GM12878 (cell line): ENCODE results near the gene RAC2. TPM values are rescaled to one million over a fixed set of nuclear protein-coding genes. Genes with fewer than 3 reads are reported as not detected.

ENCODE experiments used
- ATAC-seq: fragments of 200-7000 bp; cut with Tn5 transposase; 3 replicates; pipeline ENCODE4 v1.9.1; 2020; ENCODE audit warnings: mild to moderate bottlenecking, moderate library complexity
- BruUV-seq: library from RNA; stranded (reverse); fragments of 400-500 nt; replicated peaks from 2 replicates; lab custom pipeline; 2021; lab: Mats Ljungman, UMichigan
- CTCF ChIA-PET: fragments of 300-600 bp; sonication (Branson Sonifier 250); formaldehyde crosslinking; extraction: SDS; loops from one replicate; lab custom pipeline; 2021; ENCODE audit warnings: inconsistent platforms; lab: Yijun Ruan, JAX
- POLR2A ChIA-PET: fragments of 350-600 bp; formaldehyde crosslinking; extraction: SDS; loops from one replicate; lab custom pipeline; 2021; ENCODE audit warnings: inconsistent platforms; lab: Charles Lee
- RAD21 ChIA-PET: fragments of 300-600 bp; sonication (Branson Sonifier 250); formaldehyde crosslinking; loops from one replicate; lab custom pipeline; 2023; ENCODE audit warnings: antibody characterized with exemption; ENCODE audit not compliant: unreplicated experiment; lab: Charles Lee
- SMC1A ChIA-PET: fragments of 300-600 bp; sonication (Branson Sonifier 250); formaldehyde crosslinking; loops from one replicate; lab custom pipeline; 2023; ENCODE audit not compliant: unreplicated experiment, uncharacterized antibody; lab: Charles Lee
- DNase-seq: peaks from one replicate; pipeline ENCODE4 v3.0.0-alpha.2; 2011; ENCODE audit warnings: low read depth, low spot score
- FAIRE-seq: peaks from 3 replicates; lab custom pipeline; 2011; peaks lifted over from hg19 to GRCh38; lab: Jason Lieb, UNC
- H2AFZ ChIP-seq: 2 replicates; pipeline ENCODE4 v1.6.0; 2011; ENCODE audit warnings: low read depth, low read length, control low read depth; ENCODE audit not compliant: control insufficient read depth
- H3K27ac ChIP-seq: 2 replicates; pipeline ENCODE4 v1.5.1; 2011; ENCODE audit warnings: control low read depth; ENCODE audit not compliant: control insufficient read depth, insufficient read depth
- H3K27me3 ChIP-seq, 2 experiments: replicated peaks in 1 of 2; 2 replicates each; pipeline versions ENCODE4 v1.6.0 to v1.6.1; 2011; ENCODE audit warnings: low read length in 1 of 2; ENCODE audit not compliant: control insufficient read depth in 2 of 2, insufficient read depth in 2 of 2
- H3K36me3 ChIP-seq, 2 experiments: 2 replicates each; pipeline ENCODE4 v1.5.1; 2011; ENCODE audit warnings: low read length in 1 of 2; ENCODE audit not compliant: control insufficient read depth in 2 of 2, insufficient read depth in 2 of 2
- H3K4me1 ChIP-seq: 2 replicates; pipeline ENCODE4 v1.6.1; 2011; ENCODE audit warnings: mild to moderate bottlenecking, low read length, moderate library complexity, mixed read lengths; ENCODE audit not compliant: control insufficient read depth, insufficient read depth
- H3K4me2 ChIP-seq: 2 replicates; pipeline ENCODE4 v1.6.0; 2011; ENCODE audit warnings: control low read depth; ENCODE audit not compliant: control insufficient read depth, insufficient read depth
- H3K4me3 ChIP-seq: fragments of 200-600 bp; sonication (generic); 2 replicates; pipeline ENCODE4 v1.5.1; 2016
- H3K79me2 ChIP-seq: 2 replicates; pipeline ENCODE4 v1.6.0; 2011; ENCODE audit warnings: low read length; ENCODE audit not compliant: control insufficient read depth, insufficient read depth
- H3K9ac ChIP-seq: 2 replicates; pipeline ENCODE4 v1.8.0; 2011; ENCODE audit warnings: low read length, control low read depth, mixed read lengths; ENCODE audit not compliant: control insufficient read depth, insufficient read depth
- H3K9me3 ChIP-seq: replicated peaks from 3 replicates; pipeline ENCODE4 v1.5.1; 2011; ENCODE audit warnings: mild to moderate bottlenecking, low read length; ENCODE audit not compliant: control insufficient read depth, insufficient read depth
- H4K20me1 ChIP-seq: 2 replicates; pipeline ENCODE4 v1.6.0; 2011; ENCODE audit not compliant: control insufficient read depth, insufficient read depth
- ASH2L ChIP-seq: fragments of 300-600, 200-600 bp; sonication (generic); IDR thresholded peaks from 2 replicates; pipeline ENCODE4 v1.6.1; 2017; ENCODE audit warnings: low read depth, mild to moderate bottlenecking, borderline replicate concordance
- BMI1 ChIP-seq: fragments of 450-650 bp; IDR thresholded peaks from 2 replicates; pipeline ENCODE4 v1.6.1; 2016; ENCODE audit warnings: mild to moderate bottlenecking, moderate library complexity, borderline replicate concordance
- CBFB ChIP-seq: IDR thresholded peaks from 2 replicates; pipeline ENCODE4 v1.6.1; 2016; ENCODE audit warnings: antibody characterized with exemption, low read depth
- CHD2 ChIP-seq: IDR thresholded peaks from 2 replicates; pipeline ENCODE4 v1.6.1; 2011; ENCODE audit warnings: low read depth, low read length, improper control_type of control experiment, borderline replicate concordance
- CHD4 ChIP-seq: fragments of 200-600 bp; sonication (generic); IDR thresholded peaks from 2 replicates; pipeline ENCODE4 v1.6.1; 2016; ENCODE audit warnings: mild to moderate bottlenecking
- DPF2 ChIP-seq: fragments of 450-650 bp; IDR thresholded peaks from 2 replicates; pipeline ENCODE4 v1.6.1; 2017; ENCODE audit warnings: mild to moderate bottlenecking
- GABPA ChIP-seq: IDR thresholded peaks from 2 replicates; pipeline ENCODE4 v1.6.1; 2014; ENCODE audit warnings: antibody characterized with exemption, low read depth, mild to moderate bottlenecking, inconsistent platforms
- KDM1A ChIP-seq: fragments of 200-600 bp; sonication (generic); IDR thresholded peaks from 2 replicates; pipeline ENCODE4 v1.6.1; 2016; ENCODE audit warnings: borderline replicate concordance
- MTA3 ChIP-seq: IDR thresholded peaks from 2 replicates; pipeline ENCODE4 v1.6.1; 2012; ENCODE audit warnings: low read length, inconsistent platforms, borderline replicate concordance
- POLR2AphosphoS2 ChIP-seq: IDR thresholded peaks from 2 replicates; pipeline ENCODE4 v1.6.1; 2011; ENCODE audit warnings: low read depth, mild to moderate bottlenecking, low read length, improper control_type of control experiment, moderate library complexity
- RB1 ChIP-seq: fragments of 450-650 bp; formaldehyde crosslinking; IDR thresholded peaks from 2 replicates; pipeline ENCODE4 v1.6.1; 2017; ENCODE audit warnings: mild to moderate bottlenecking, borderline replicate concordance
- RCOR1 ChIP-seq: conservative IDR thresholded peaks from 2 replicates; pipeline ENCODE4 v1.6.1; 2012; ENCODE audit warnings: low read depth, low read length, improper control_type of control experiment
- STAT1 ChIP-seq: fragments of 450-650 bp; conservative IDR thresholded peaks from 2 replicates; pipeline ENCODE4 v1.6.1; 2014; ENCODE audit warnings: antibody characterized with exemption, mild to moderate bottlenecking
- STAT3 ChIP-seq: IDR thresholded peaks from 2 replicates; pipeline ENCODE4 v1.6.1; 2011; ENCODE audit warnings: low read depth, low read length, improper control_type of control experiment
- TCF7 ChIP-seq: IDR thresholded peaks from 2 replicates; pipeline ENCODE4 v1.6.1; 2014; ENCODE audit warnings: antibody characterized with exemption, borderline replicate concordance
- YY1 ChIP-seq: IDR thresholded peaks from 2 replicates; pipeline ENCODE4 v1.6.1; 2011; ENCODE audit warnings: low read depth, mild to moderate bottlenecking, low read length
- ZNF207 ChIP-seq: fragments of 450-650 bp; IDR thresholded peaks from 2 replicates; pipeline ENCODE4 v1.6.1; 2014; ENCODE audit warnings: antibody characterized with exemption, mild to moderate bottlenecking, borderline replicate concordance
- ZNF622 ChIP-seq: fragments of 450-650 bp; IDR thresholded peaks from 2 replicates; pipeline ENCODE4 v1.6.1; 2017; ENCODE audit warnings: mild to moderate bottlenecking, inconsistent platforms
- WGBS: methylation state at CpG from one replicate; pipeline ENCODE4 v1.1.6; 2016; ENCODE audit warnings: low lambda C conversion rate; ENCODE audit not compliant: insufficient replicate concordance, insufficient coverage; ENCODE audit errors: missing lambda C conversion rate; 5-methylcytosine and 5-hydroxymethylcytosine counted together
- in situ Hi-C: fragments of 300-500 bp; cut with MboI; formaldehyde crosslinking; loops from 9 replicates; pipeline ENCODE4 v1.14.3; 2018; ENCODE audit warnings: mixed read lengths
- intact Hi-C: fragments of 100-400 bp; cut with micrococcal nuclease; formaldehyde crosslinking; loops from one replicate; pipeline ENCODE4 v1.14.2; 2022; ENCODE audit not compliant: unreplicated experiment
- polyA plus RNA-seq, 11 experiments: library from polyadenylated mRNA; depleted of rRNA in 4 of 11; unstranded in 6 of 11; stranded (reverse) in 5 of 11; fragments of >200 nt; fragmentation: Nextera tagmentation in 4 of 11; fragmentation: Illumina TruSeq in 1 of 11; extraction: Ambion mirVana in 4 of 11; extraction: Trizol in 1 of 11; gene quantifications; 1 replicate in 1 of 11; 2 replicates in 10 of 11; pipeline versions ENCODE4 v1.2.1 to v1.2.3, GENCODE V29; 2011 to 2016; ENCODE audit warnings: inconsistent platforms in 2 of 11, missing spikeins in 2 of 11, low read depth in 1 of 11
- total RNA-seq, 4 experiments: library from RNA; depleted of rRNA in 3 of 4; stranded (reverse); fragments of >200 nt in 3 of 4; fragmentation: Illumina TruSeq in 1 of 4; extraction: Trizol in 1 of 4; gene quantifications; 2 replicates each; pipeline versions ENCODE4 v1.2.1 to v1.2.3, GENCODE V29; 2013 to 2021
- TF ChIP-seq, protein P1 (sequence below): IDR thresholded peaks from 2 replicates; pipeline ENCODE4 v1.6.1; 2011; ENCODE audit warnings: mild to moderate bottlenecking, low read depth, low read length, moderate library complexity; ENCODE audit not compliant: insufficient replicate concordance
- TF ChIP-seq, protein P2 (sequence below): IDR thresholded peaks from 2 replicates; pipeline ENCODE4 v1.6.1; 2012; ENCODE audit warnings: low read depth, low read length, improper control_type of control experiment
- TF ChIP-seq, protein P3 (sequence below): IDR thresholded peaks from 2 replicates; pipeline ENCODE4 v1.6.1; 2012; ENCODE audit warnings: low read depth, low read length, improper control_type of control experiment
- TF ChIP-seq, protein P4 (sequence below): fragments of 450-650 bp; IDR thresholded peaks from 2 replicates; pipeline ENCODE4 v1.6.1; 2017; ENCODE audit warnings: mild to moderate bottlenecking

The RAC2 gene
- total and polyA plus RNA-seq, 10 of the 15 experiments (the other 5 are each of a cell fraction or from before 2014, with no cell fraction given): 102 to 386 (median 304) TPM

DNA sequence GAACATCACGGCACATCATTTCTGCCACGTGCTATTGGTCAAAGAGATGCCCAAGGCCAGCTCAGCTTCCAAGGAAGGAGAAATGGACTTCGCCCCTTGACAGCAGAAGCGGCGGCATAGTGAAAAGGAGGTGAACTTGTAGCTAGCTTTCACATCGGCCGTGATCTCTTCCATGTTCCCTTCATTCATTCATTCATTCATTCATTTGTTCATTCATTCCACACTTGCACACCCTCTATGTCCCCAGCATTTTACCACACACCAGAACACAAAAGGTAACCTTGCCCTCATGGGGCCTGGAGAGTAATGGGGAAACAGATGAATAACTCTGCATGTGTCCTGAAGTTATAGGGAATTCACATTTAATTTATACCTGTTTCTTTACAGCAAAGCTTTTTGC is 37.1 kb upstream of the RAC2 start (continued):
- TF ChIP-seq, protein P1, sequence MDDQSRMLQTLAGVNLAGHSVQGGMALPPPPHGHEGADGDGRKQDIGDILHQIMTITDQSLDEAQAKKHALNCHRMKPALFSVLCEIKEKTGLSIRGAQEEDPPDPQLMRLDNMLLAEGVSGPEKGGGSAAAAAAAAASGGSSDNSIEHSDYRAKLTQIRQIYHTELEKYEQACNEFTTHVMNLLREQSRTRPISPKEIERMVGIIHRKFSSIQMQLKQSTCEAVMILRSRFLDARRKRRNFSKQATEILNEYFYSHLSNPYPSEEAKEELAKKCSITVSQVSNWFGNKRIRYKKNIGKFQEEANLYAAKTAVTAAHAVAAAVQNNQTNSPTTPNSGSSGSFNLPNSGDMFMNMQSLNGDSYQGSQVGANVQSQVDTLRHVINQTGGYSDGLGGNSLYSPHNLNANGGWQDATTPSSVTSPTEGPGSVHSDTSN: no peak
- no peak for TF ChIP-seq KDM1A

DNA sequence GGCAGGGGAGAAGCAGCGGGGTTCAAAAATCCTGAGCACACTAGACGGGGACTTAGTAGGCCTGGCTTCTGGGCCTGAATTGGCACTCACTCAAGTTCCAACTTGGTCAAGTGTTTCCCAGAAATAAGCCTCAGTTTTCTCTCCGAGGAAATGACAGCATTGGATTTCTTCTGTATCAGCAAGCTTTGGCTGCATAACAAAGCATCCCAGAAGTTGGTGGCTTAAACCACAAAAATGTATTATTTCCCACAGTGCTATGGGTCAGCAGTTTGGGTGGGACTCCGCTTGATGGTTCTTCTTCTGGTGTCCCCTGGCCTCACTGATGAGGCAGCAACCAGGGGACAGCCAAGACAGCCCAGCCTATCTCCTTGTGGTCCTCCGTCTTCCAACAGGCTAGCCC is 36.6 kb upstream of the RAC2 start:
- Histone ChIP-seq H3K9me3 (no peaks in the 10 kb centered on the region), H3K27ac (no peak overlapping the region), H2AFZ (no peak overlapping the region), H3K4me1 (peaks cover 30% of the 10 kb centered on the region), H4K20me1 (no peaks in the 10 kb centered on the region), H3K36me3 (no peaks in the 10 kb centered on the region), H3K27me3 (no peaks in the 10 kb centered on the region), H3K4me2 (no peak overlapping the region), H3K4me3 (no peak overlapping the region), H3K79me2 (peaks cover 18% of the 10 kb centered on the region), H3K9ac (no peak overlapping the region)
- intact Hi-C loops: no loop called here
- in situ Hi-C loops: no loop called here
- DNase-seq: no peak
- RAD21 ChIA-PET: interaction anchor here (2.9 to 3.6 kb wide), 3 partner anchors 13 to 39 kb away, joined by 9 to 13 read pairs (median 11); no protein-coding TSS in a partner anchor
- FAIRE-seq: no peak
- POLR2A ChIA-PET: interaction anchor here (1.3 kb wide), 2 partner anchors 13 to 18 kb away, joined by 3 to 6 read pairs; no protein-coding TSS in a partner anchor
- SMC1A ChIA-PET: interaction anchor here (1.1 to 3.4 kb wide), 4 partner anchors 13 to 36 kb away, joined by 3 to 18 read pairs (median 5); no protein-coding TSS in a partner anchor
- no peak for ATAC-seq
- TF ChIP-seq DPF2 (no peak), ASH2L (no peak), POLR2AphosphoS2 (no peak), RB1 (no peak), STAT1 (no peak), YY1 (no peak), ZNF622 (no peak), CHD2 (no peak), STAT3 (no peak), BMI1 (no peak), MTA3 (no peak), CHD4 (no peak), ZNF207 (no peak), TCF7 (no peak), CBFB (no peak), RCOR1 (no peak), GABPA (no peak)
- TF ChIP-seq, protein P2, sequence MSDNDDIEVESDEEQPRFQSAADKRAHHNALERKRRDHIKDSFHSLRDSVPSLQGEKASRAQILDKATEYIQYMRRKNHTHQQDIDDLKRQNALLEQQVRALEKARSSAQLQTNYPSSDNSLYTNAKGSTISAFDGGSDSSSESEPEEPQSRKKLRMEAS: no peak
- TF ChIP-seq, protein P3, sequence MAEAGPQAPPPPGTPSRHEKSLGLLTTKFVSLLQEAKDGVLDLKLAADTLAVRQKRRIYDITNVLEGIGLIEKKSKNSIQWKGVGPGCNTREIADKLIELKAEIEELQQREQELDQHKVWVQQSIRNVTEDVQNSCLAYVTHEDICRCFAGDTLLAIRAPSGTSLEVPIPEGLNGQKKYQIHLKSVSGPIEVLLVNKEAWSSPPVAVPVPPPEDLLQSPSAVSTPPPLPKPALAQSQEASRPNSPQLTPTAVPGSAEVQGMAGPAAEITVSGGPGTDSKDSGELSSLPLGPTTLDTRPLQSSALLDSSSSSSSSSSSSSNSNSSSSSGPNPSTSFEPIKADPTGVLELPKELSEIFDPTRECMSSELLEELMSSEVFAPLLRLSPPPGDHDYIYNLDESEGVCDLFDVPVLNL: no peak
- TF ChIP-seq, protein P4, sequence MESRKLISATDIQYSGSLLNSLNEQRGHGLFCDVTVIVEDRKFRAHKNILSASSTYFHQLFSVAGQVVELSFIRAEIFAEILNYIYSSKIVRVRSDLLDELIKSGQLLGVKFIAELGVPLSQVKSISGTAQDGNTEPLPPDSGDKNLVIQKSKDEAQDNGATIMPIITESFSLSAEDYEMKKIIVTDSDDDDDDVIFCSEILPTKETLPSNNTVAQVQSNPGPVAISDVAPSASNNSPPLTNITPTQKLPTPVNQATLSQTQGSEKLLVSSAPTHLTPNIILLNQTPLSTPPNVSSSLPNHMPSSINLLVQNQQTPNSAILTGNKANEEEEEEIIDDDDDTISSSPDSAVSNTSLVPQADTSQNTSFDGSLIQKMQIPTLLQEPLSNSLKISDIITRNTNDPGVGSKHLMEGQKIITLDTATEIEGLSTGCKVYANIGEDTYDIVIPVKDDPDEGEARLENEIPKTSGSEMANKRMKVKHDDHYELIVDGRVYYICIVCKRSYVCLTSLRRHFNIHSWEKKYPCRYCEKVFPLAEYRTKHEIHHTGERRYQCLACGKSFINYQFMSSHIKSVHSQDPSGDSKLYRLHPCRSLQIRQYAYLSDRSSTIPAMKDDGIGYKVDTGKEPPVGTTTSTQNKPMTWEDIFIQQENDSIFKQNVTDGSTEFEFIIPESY: no peak
- CTCF ChIA-PET: interaction anchor here (1.4 to 11.1 kb wide), 7 partner anchors 10 to 36 kb away, joined by 4 to 124 read pairs (median 10); no protein-coding TSS in a partner anchor
- no TSS peak for BruUV-seq
- 88% methylated on average over 5 of the region's 5 CpGs for WGBS
